Neural cell (in vitro differentiated cells): ENCODE results near the gene SLC12A3.

Experiments
- EP300 ChIP-seq: fragments of 450-650 bp; conservative IDR thresholded peaks from 2 replicates; pipeline ENCODE4 v1.6.1; 2014; ENCODE audit warnings: antibody characterized with exemption, mild to moderate bottlenecking, moderate library complexity; ENCODE audit not compliant: poor library complexity, severe bottlenecking
- EZH2 ChIP-seq: fragments of 200-600, 300-800 bp; shearing (Covaris generic), sonication (generic); IDR thresholded peaks from 2 replicates; pipeline ENCODE4 v1.6.1; 2014; ENCODE audit warnings: antibody characterized with exemption, low read length, borderline replicate concordance, mild to moderate bottlenecking; ENCODE audit not compliant: insufficient read depth, poor library complexity, severe bottlenecking
- MXI1 ChIP-seq: fragments of 450-650 bp; conservative IDR thresholded peaks from 2 replicates; pipeline ENCODE4 v1.6.1; 2014; ENCODE audit warnings: antibody characterized with exemption, mild to moderate bottlenecking; ENCODE audit not compliant: poor library complexity, severe bottlenecking
- POLR2AphosphoS5 ChIP-seq: IDR thresholded peaks from 2 replicates; pipeline ENCODE4 v1.6.1; 2012
- RAD21 ChIP-seq: fragments of 450-650 bp; conservative IDR thresholded peaks from 2 replicates; pipeline ENCODE4 v1.6.1; 2014; ENCODE audit warnings: antibody characterized with exemption, mild to moderate bottlenecking, moderate library complexity
- SMC3 ChIP-seq: fragments of 450-650 bp; conservative IDR thresholded peaks from 2 replicates; pipeline ENCODE4 v1.6.1; 2014; ENCODE audit warnings: antibody characterized with exemption, mild to moderate bottlenecking, moderate library complexity; ENCODE audit not compliant: poor library complexity
- TAF1 ChIP-seq: IDR thresholded peaks from 2 replicates; pipeline ENCODE4 v1.6.1; 2012; ENCODE audit warnings: low read depth
- TF ChIP-seq, protein P1 (sequence below): fragments of 450-650 bp; IDR thresholded peaks from 2 replicates; pipeline ENCODE4 v1.5.1; 2014; ENCODE audit warnings: antibody characterized with exemption, mild to moderate bottlenecking, moderate library complexity; ENCODE audit not compliant: poor library complexity, severe bottlenecking
- TF ChIP-seq, protein P2 (sequence below): IDR thresholded peaks from 2 replicates; pipeline ENCODE4 v1.6.1; 2012; ENCODE audit warnings: borderline replicate concordance

DNA sequence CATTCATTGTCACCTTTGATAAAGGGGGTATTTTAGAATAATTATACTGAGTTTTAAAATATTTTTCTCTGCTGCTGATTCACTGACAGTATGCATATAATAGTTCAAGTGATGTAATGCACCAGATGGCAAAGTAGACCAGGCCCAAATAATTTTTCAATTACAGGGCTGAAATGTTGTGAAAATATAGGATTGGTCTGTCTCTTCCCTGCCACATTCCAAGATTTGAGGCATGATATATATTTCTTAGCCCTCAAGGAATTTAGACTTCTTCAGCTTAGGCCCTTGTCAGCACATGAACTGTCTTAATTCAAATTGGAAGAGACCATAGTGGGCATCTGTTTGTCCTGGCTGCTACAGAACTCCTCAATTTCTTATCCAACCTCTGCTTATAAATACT is 39.2 kb upstream of the SLC12A3 start:
- TF ChIP-seq TAF1 (no peak), EZH2 (no peak), MXI1 (no peak), EP300 (no peak), RAD21 (no peak), POLR2AphosphoS5 (no peak), SMC3 (no peak)
- TF ChIP-seq, protein P1, sequence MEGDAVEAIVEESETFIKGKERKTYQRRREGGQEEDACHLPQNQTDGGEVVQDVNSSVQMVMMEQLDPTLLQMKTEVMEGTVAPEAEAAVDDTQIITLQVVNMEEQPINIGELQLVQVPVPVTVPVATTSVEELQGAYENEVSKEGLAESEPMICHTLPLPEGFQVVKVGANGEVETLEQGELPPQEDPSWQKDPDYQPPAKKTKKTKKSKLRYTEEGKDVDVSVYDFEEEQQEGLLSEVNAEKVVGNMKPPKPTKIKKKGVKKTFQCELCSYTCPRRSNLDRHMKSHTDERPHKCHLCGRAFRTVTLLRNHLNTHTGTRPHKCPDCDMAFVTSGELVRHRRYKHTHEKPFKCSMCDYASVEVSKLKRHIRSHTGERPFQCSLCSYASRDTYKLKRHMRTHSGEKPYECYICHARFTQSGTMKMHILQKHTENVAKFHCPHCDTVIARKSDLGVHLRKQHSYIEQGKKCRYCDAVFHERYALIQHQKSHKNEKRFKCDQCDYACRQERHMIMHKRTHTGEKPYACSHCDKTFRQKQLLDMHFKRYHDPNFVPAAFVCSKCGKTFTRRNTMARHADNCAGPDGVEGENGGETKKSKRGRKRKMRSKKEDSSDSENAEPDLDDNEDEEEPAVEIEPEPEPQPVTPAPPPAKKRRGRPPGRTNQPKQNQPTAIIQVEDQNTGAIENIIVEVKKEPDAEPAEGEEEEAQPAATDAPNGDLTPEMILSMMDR, result no peak
- TF ChIP-seq, protein P2, sequence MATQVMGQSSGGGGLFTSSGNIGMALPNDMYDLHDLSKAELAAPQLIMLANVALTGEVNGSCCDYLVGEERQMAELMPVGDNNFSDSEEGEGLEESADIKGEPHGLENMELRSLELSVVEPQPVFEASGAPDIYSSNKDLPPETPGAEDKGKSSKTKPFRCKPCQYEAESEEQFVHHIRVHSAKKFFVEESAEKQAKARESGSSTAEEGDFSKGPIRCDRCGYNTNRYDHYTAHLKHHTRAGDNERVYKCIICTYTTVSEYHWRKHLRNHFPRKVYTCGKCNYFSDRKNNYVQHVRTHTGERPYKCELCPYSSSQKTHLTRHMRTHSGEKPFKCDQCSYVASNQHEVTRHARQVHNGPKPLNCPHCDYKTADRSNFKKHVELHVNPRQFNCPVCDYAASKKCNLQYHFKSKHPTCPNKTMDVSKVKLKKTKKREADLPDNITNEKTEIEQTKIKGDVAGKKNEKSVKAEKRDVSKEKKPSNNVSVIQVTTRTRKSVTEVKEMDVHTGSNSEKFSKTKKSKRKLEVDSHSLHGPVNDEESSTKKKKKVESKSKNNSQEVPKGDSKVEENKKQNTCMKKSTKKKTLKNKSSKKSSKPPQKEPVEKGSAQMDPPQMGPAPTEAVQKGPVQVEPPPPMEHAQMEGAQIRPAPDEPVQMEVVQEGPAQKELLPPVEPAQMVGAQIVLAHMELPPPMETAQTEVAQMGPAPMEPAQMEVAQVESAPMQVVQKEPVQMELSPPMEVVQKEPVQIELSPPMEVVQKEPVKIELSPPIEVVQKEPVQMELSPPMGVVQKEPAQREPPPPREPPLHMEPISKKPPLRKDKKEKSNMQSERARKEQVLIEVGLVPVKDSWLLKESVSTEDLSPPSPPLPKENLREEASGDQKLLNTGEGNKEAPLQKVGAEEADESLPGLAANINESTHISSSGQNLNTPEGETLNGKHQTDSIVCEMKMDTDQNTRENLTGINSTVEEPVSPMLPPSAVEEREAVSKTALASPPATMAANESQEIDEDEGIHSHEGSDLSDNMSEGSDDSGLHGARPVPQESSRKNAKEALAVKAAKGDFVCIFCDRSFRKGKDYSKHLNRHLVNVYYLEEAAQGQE, result no peak
